BLaER1 (cell line): ENCODE measurements around the gene SLIT3.

Source experiments
- H3K27ac ChIP-seq: shearing (Covaris generic); formaldehyde crosslinking; 2 replicates; pipeline ENCODE4 v1.8.1; 2022
- H3K27me3 ChIP-seq: shearing (Covaris generic); formaldehyde crosslinking; 2 replicates; pipeline ENCODE4 v1.8.1; 2022
- H3K36me3 ChIP-seq: shearing (Covaris generic); formaldehyde crosslinking; 2 replicates; pipeline ENCODE4 v1.8.1; 2022
- H3K4me1 ChIP-seq: shearing (Covaris generic); formaldehyde crosslinking; 2 replicates; pipeline ENCODE4 v1.8.1; 2022
- H3K4me2 ChIP-seq: shearing (Covaris generic); formaldehyde crosslinking; 2 replicates; pipeline ENCODE4 v1.8.1; 2022
- H3K4me3 ChIP-seq: shearing (Covaris generic); formaldehyde crosslinking; 2 replicates; pipeline ENCODE4 v1.8.1; 2022
- H3K9ac ChIP-seq: shearing (Covaris generic); formaldehyde crosslinking; 2 replicates; pipeline ENCODE4 v1.8.1; 2022
- H3K9me3 ChIP-seq: shearing (Covaris generic); formaldehyde crosslinking; 2 replicates; pipeline ENCODE4 v1.8.1; 2022
- H4K20me1 ChIP-seq: shearing (Covaris generic); formaldehyde crosslinking; 2 replicates; pipeline ENCODE4 v1.8.1; 2022
- Cebpa-rat ChIP-seq: shearing (Covaris generic); IDR thresholded peaks from 2 replicates; pipeline ENCODE4 v1.8.1; 2022

Gene SLIT3

DNA sequence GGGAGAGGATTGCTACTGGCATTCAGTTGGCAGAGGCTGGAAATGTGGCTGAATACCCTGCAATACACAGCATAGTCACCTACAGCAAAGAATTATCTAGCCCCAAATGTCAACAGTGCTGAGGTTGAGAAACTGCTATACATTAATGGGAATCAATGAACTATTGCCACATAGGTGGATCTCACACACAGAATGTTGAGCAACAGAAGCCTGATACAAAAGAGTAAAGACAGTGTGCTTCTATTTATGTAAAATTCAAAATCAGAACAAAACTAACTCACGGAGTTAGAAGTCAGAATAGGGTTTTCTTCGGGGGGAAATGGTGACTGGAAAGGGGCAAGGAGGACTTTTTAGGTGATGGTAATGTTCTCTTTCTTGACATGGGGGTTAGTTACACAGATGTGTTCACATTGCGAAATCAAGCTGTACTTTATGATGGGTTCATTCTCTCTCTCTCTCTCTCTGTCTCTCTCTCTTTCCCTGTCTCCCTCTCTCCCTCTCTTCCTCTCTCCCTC, 676.0 kb downstream of the SLIT3 start:
- Histone ChIP-seq H3K4me2 (no peak overlapping the region), H3K4me3 (no peak overlapping the region)
- no peak for TF ChIP-seq Cebpa-rat

DNA sequence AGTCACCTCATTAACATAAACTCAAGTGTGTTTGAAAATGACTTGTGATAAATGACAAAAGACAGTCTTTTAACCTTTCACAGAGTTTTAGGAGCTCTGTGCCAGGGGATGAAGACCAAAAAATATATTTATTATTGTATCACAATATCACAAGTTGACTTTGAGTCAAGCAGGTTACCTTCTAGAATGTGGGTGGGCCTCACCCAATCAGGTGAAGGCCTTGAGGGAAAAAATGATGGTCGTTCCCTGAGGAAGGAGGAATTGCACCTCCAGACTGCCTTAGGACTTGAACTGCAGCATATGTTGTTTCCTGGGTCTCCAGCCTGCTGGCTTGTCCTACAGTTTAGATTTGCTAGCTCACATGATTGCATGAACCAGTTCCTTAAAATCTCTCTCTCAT, 680.1 kb downstream of the SLIT3 start:
- H3K4me3 ChIP-seq, result no peak overlapping the region
- H3K4me2 ChIP-seq, result no peak overlapping the region
- H3K4me1 ChIP-seq, result no peaks in the 10 kb centered on the region
- no peak overlapping the region for H3K27ac ChIP-seq
- H3K27me3 ChIP-seq, result no peaks in the 10 kb centered on the region
- no peaks in the 10 kb centered on the region for H3K9me3 ChIP-seq
- H4K20me1 ChIP-seq, result no peaks in the 10 kb centered on the region
- H3K36me3 ChIP-seq, result no peaks in the 10 kb centered on the region
- no peak for TF ChIP-seq Cebpa-rat
- no peak overlapping the region for H3K9ac ChIP-seq

More for the DNA sequence above, 676.0 kb downstream of the SLIT3 start:
- Histone ChIP-seq H3K27me3 (no peaks in the 10 kb centered on the region), H4K20me1 (no peaks in the 10 kb centered on the region), H3K27ac (no peak overlapping the region), H3K9ac (no peak overlapping the region), H3K9me3 (no peaks in the 10 kb centered on the region), H3K36me3 (no peaks in the 10 kb centered on the region), H3K4me1 (no peaks in the 10 kb centered on the region)

DNA sequence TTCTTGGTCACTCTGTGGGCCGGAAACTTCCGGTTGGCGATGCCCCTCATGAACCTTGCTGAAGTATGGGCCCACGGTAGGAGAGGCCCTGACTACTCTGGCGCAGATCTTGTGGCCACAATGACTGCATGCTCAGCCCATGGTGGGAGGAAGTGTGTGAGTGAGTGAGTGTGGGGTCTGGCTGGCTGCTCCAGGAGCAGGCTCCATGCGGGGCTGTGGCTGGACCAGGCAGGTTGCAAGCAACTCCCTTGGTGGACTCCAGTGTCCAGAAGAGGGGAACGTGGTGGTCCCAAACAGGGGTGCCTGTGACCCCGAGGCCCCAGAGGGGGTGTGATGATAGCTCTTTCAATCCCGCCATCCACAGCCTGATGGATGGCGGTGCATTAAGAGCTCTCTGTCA, 686.3 kb downstream of the SLIT3 start:
- no peak for TF ChIP-seq Cebpa-rat
- Histone ChIP-seq H4K20me1 (no peaks in the 10 kb centered on the region), H3K27ac (no peak overlapping the region), H3K27me3 (no peaks in the 10 kb centered on the region), H3K36me3 (no peaks in the 10 kb centered on the region), H3K4me1 (no peaks in the 10 kb centered on the region), H3K4me2 (no peak overlapping the region), H3K4me3 (no peak overlapping the region), H3K9me3 (no peaks in the 10 kb centered on the region), H3K9ac (no peak overlapping the region)

DNA sequence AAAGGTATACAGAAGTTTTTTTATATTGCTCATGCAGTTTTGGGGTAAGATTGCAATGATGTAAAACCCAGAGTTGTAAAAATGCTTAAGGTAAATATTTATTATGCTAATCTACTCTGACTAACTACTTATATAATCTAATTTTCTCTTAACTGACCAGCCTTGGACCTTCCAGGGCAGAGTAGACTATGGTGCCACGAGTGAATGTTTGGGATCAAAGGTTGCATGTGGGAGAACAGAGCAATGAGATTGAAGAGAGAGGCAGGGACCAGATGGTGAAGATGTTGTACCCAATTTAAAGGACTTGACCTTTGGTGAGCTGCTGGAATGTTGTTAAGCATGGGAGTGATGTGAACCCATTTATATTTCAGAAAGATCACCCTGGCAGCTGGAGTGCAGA, 686.9 kb downstream of the SLIT3 start:
- Histone ChIP-seq H3K9me3 (no peaks in the 10 kb centered on the region), H4K20me1 (no peaks in the 10 kb centered on the region), H3K27ac (no peak overlapping the region), H3K4me1 (no peaks in the 10 kb centered on the region), H3K27me3 (no peaks in the 10 kb centered on the region), H3K36me3 (no peaks in the 10 kb centered on the region), H3K9ac (no peak overlapping the region), H3K4me2 (no peak overlapping the region), H3K4me3 (no peak overlapping the region)
- no peak for TF ChIP-seq Cebpa-rat

DNA sequence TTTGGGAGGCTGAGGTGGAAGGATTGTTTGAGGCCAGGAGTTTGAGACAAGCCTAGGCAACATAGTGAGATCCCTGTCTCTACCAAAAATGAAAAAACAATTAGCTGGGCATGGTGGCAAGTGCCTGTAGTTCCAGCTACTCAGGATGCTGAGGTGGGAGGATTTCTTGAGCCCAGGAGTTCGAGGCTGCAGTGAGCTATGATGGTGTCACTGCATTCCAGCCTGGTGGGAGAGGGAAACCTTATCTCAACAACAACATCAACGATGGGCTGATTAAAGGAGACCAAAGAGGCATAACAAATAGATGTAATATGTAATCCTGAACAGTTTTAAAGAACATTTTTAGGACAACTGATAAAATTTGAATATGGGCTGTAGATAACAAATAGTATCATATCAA, 687.5 kb downstream of the SLIT3 start:
- no peak for TF ChIP-seq Cebpa-rat

DNA sequence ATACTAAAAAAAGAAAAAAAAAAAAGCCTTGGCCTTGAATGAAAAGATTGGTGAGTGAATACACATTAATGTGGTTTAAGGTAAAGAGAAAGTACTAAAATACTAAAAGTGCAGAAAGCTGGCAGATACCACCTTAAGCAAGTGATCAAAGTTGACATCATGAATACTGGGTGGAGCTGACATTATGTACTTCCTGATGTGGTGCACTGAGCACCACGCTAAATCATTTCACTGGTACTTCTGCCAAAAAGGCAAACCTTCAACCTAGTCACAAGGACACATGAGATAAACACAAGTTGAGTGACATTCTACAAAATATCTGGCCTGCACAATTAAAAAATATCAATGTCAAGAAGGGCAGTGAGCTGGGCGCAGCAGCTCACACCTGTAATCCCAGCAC, 687.9 kb downstream of the SLIT3 start:
- Histone ChIP-seq H3K9me3 (no peaks in the 10 kb centered on the region), H3K4me2 (no peak overlapping the region), H3K4me1 (no peaks in the 10 kb centered on the region), H3K27me3 (no peaks in the 10 kb centered on the region), H3K4me3 (no peak overlapping the region), H3K36me3 (no peaks in the 10 kb centered on the region), H4K20me1 (no peaks in the 10 kb centered on the region), H3K9ac (no peak overlapping the region), H3K27ac (no peak overlapping the region)
- no peak for TF ChIP-seq Cebpa-rat

More for the DNA sequence above, 687.5 kb downstream of the SLIT3 start:
- no peaks in the 10 kb centered on the region for H3K9me3 ChIP-seq
- H3K27ac ChIP-seq, result no peak overlapping the region
- H4K20me1 ChIP-seq, result no peaks in the 10 kb centered on the region
- H3K4me3 ChIP-seq, result no peak overlapping the region
- H3K4me1 ChIP-seq, result no peaks in the 10 kb centered on the region
- H3K36me3 ChIP-seq, result no peaks in the 10 kb centered on the region
- no peak overlapping the region for H3K4me2 ChIP-seq
- no peaks in the 10 kb centered on the region for H3K27me3 ChIP-seq
- no peak overlapping the region for H3K9ac ChIP-seq

DNA sequence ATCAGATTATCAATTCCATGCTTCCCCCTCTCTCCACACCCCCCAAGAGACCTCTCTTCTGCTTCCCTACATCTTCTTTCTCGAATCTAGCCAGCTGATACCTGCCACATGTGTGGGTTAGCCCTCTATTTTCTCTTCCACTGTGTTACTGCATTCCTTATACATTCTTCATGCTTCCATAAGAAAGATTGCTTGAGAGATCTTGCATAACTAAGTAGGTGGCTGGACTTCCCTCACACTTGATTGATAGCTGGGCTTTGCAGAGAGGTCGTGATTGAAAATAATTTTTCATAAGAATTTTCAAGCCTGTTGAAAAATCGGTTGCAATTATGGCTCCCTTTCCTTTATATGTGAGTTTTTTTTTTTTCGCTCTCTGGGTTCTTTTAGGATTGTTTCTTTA, 688.8 kb downstream of the SLIT3 start:
- no peak overlapping the region for H3K27ac ChIP-seq
- no peaks in the 10 kb centered on the region for H4K20me1 ChIP-seq
- no peak overlapping the region for H3K9ac ChIP-seq
- H3K9me3 ChIP-seq, result no peaks in the 10 kb centered on the region
- no peak overlapping the region for H3K4me2 ChIP-seq
- no peaks in the 10 kb centered on the region for H3K27me3 ChIP-seq
- H3K36me3 ChIP-seq, result no peaks in the 10 kb centered on the region
- no peak overlapping the region for H3K4me3 ChIP-seq
- TF ChIP-seq Cebpa-rat, result no peak
- no peaks in the 10 kb centered on the region for H3K4me1 ChIP-seq
